SU-DHL-6 (cell line): Measurements from ENCODE around the gene FAF2.

Experiments
- H2AFZ ChIP-seq: fragments of 200-600 bp; sonication (generic); 2 replicates; pipeline ENCODE4 v1.6.1; 2014; ENCODE audit warnings: low read depth, mild to moderate bottlenecking, moderate library complexity, mixed read lengths, antibody characterized with exemption, low read length; ENCODE audit not compliant: severe bottlenecking
- H3F3A ChIP-seq: fragments of 200-600 bp; shearing (Covaris generic); 2 replicates; pipeline ENCODE4 v1.6.0; 2016; ENCODE audit warnings: antibody characterized with exemption, mild to moderate bottlenecking; ENCODE audit not compliant: insufficient read depth
- H3K27ac ChIP-seq: fragments of 200-600 bp; sonication (generic); 2 replicates; pipeline ENCODE4 v1.5.1; 2016; ENCODE audit warnings: low read depth, mild to moderate bottlenecking, low read length, moderate library complexity, mixed read lengths
- H3K27me3 ChIP-seq: fragments of 200-600 bp; sonication (generic), shearing (Covaris generic); 2 replicates; pipeline ENCODE4 v1.6.0; 2014; ENCODE audit warnings: mild to moderate bottlenecking, low read length
- H3K36me3 ChIP-seq: fragments of 200-600 bp; sonication (generic); 2 replicates; pipeline ENCODE4 v1.6.1; 2014; ENCODE audit warnings: mild to moderate bottlenecking, low read length, mixed read lengths
- H3K4me2 ChIP-seq: fragments of 300-600, 200-600 bp; shearing (Covaris generic), sonication (generic); 2 replicates; pipeline ENCODE4 v1.6.0; 2014; ENCODE audit warnings: low read length, low read depth, mild to moderate bottlenecking; ENCODE audit not compliant: poor library complexity, severe bottlenecking
- H3K4me3 ChIP-seq: fragments of 200-600 bp; sonication (generic); 2 replicates; pipeline ENCODE4 v1.5.1; 2014; ENCODE audit warnings: antibody characterized with exemption, low read length, mild to moderate bottlenecking, mixed read lengths; ENCODE audit not compliant: insufficient read depth, poor library complexity, severe bottlenecking
- H3K79me2 ChIP-seq: fragments of 200-600 bp; sonication (generic); 2 replicates; pipeline ENCODE4 v1.6.1; 2014; ENCODE audit warnings: mild to moderate bottlenecking, low read length, moderate library complexity; ENCODE audit not compliant: insufficient read depth
- H3K9ac ChIP-seq: fragments of 200-600 bp; sonication (generic); 2 replicates; pipeline ENCODE4 v1.7.0; 2014; ENCODE audit warnings: mild to moderate bottlenecking, low read length
- H3K9me2 ChIP-seq: fragments of 200-600 bp; sonication (generic); replicated peaks from 2 replicates; pipeline ENCODE4 v1.6.1; 2014; ENCODE audit warnings: low read length; ENCODE audit not compliant: insufficient read depth
- H3K9me3 ChIP-seq: fragments of 200-600 bp; sonication (generic); 2 replicates; pipeline ENCODE4 v1.6.1; 2014; ENCODE audit warnings: low read length, mixed read lengths; ENCODE audit not compliant: insufficient read depth
- H4K20me1 ChIP-seq: fragments of 200-600 bp; sonication (generic); 2 replicates; pipeline ENCODE4 v1.6.1; 2014; ENCODE audit warnings: low read depth, mild to moderate bottlenecking, antibody characterized with exemption, low read length, moderate library complexity, mixed read lengths
- EZH2phosphoT487 ChIP-seq: fragments of 200-600 bp; sonication (generic), shearing (Covaris generic); conservative IDR thresholded peaks from 2 replicates; pipeline ENCODE4 v1.6.1; 2018; ENCODE audit warnings: mild to moderate bottlenecking, antibody characterized with exemption, low read length, moderate library complexity, mixed read lengths
- TF ChIP-seq, protein P1 (sequence below): fragments of 200-600 bp; sonication (generic); IDR thresholded peaks from one replicate; pipeline ENCODE4 v1.5.1; 2017; ENCODE audit warnings: antibody characterized with exemption, mild to moderate bottlenecking, low read length, moderate library complexity; ENCODE audit not compliant: insufficient read depth, poor library complexity, severe bottlenecking

The FAF2 gene, protein sequence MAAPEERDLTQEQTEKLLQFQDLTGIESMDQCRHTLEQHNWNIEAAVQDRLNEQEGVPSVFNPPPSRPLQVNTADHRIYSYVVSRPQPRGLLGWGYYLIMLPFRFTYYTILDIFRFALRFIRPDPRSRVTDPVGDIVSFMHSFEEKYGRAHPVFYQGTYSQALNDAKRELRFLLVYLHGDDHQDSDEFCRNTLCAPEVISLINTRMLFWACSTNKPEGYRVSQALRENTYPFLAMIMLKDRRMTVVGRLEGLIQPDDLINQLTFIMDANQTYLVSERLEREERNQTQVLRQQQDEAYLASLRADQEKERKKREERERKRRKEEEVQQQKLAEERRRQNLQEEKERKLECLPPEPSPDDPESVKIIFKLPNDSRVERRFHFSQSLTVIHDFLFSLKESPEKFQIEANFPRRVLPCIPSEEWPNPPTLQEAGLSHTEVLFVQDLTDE

GRCh38 chr5:176447978-176448608 is at the start of gene FAF2:
FAF2 (plus strand) TSS chr5:176448385; CDS start chr5:176448408, 23 bp downstream.
- H3K9me2 ChIP-seq, result no peaks in the 10 kb centered on the region
- H3K9me3 ChIP-seq, result no peaks in the 10 kb centered on the region
- H3K9ac ChIP-seq, result peak within 1 kb of the TSS; percentile 89
- H2AFZ ChIP-seq, result peak within 1 kb of the TSS; percentile 99
- H3F3A ChIP-seq, result no peaks in the 10 kb centered on the region
- TF ChIP-seq, protein P1, sequence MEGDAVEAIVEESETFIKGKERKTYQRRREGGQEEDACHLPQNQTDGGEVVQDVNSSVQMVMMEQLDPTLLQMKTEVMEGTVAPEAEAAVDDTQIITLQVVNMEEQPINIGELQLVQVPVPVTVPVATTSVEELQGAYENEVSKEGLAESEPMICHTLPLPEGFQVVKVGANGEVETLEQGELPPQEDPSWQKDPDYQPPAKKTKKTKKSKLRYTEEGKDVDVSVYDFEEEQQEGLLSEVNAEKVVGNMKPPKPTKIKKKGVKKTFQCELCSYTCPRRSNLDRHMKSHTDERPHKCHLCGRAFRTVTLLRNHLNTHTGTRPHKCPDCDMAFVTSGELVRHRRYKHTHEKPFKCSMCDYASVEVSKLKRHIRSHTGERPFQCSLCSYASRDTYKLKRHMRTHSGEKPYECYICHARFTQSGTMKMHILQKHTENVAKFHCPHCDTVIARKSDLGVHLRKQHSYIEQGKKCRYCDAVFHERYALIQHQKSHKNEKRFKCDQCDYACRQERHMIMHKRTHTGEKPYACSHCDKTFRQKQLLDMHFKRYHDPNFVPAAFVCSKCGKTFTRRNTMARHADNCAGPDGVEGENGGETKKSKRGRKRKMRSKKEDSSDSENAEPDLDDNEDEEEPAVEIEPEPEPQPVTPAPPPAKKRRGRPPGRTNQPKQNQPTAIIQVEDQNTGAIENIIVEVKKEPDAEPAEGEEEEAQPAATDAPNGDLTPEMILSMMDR, result peak; percentile 98
- TF ChIP-seq EZH2phosphoT487, result no peak
- H3K4me2 ChIP-seq, result peak within 1 kb of the TSS; percentile 79
- no peaks in the 10 kb centered on the region for H3K27me3 ChIP-seq
- H3K79me2 ChIP-seq, result peaks cover 43% of the 10 kb centered on the region
- H3K36me3 ChIP-seq, result no peaks in the 10 kb centered on the region
- no peaks in the 10 kb centered on the region for H4K20me1 ChIP-seq
- H3K27ac ChIP-seq, result peak within 1 kb of the TSS; percentile 48
- peak within 1 kb of the TSS; percentile 99 for H3K4me3 ChIP-seq

DNA sequence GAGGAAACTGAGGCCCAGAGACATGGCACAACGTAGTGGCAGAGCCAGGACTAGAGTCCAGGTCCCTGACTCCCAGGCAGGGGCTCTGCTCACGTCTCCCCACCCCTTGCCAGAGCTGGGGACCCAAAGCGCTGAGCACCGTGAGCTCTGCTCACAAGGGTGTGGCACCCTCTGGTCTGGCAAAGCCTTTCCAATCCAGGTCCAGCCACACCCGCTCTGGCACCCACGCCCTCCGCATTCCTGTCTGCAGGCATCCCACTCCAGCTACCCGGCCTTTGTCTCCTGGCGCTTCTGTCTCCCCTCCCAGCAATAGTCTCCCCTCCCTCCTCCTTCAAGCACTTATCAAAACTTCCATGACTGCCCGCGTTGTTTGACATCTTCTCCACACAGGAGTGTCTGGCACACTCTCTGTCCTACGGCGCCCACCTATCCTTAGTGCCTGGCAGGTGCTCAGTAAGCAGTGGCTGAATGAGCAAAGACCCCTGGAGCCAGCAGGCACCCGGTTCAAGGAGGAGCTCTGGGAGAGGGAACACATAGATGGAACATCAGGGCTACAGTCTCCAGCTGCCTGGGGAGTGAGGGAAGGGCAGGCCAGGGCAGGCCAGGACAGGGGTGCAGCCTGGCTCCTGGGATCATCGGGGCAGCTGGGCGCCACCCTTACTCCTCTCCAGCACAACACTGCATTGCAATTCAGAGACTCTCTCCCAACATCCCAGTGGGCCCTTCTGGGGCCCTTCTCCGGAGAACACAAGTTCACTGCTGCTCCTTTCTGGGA is 47.6 kb upstream of the FAF2 start:
- Histone ChIP-seq H3K9ac (no peak overlapping the region), H3K27ac (no peak overlapping the region), H3K79me2 (no peaks in the 10 kb centered on the region), H3K4me3 (no peak overlapping the region), H4K20me1 (no peaks in the 10 kb centered on the region), H3F3A (no peaks in the 10 kb centered on the region), H2AFZ (no peak overlapping the region), H3K9me3 (no peaks in the 10 kb centered on the region), H3K36me3 (no peaks in the 10 kb centered on the region), H3K27me3 (no peaks in the 10 kb centered on the region), H3K4me2 (no peak overlapping the region), H3K9me2 (no peaks in the 10 kb centered on the region)
- TF ChIP-seq EZH2phosphoT487, result no peak
- TF ChIP-seq, protein P1, result no peak

GRCh38 chr5:176401281-176402205 is 46.6 kb upstream of the FAF2 start:
- H3K9me2 ChIP-seq, result no peaks in the 10 kb centered on the region
- no peaks in the 10 kb centered on the region for H3K9me3 ChIP-seq
- no peak overlapping the region for H3K4me2 ChIP-seq
- no peaks in the 10 kb centered on the region for H3K36me3 ChIP-seq
- no peaks in the 10 kb centered on the region for H3K79me2 ChIP-seq
- H3K27ac ChIP-seq, result no peak overlapping the region
- no peaks in the 10 kb centered on the region for H4K20me1 ChIP-seq
- no peak overlapping the region for H3K4me3 ChIP-seq
- TF ChIP-seq EZH2phosphoT487, result no peak
- TF ChIP-seq, protein P1, result no peak
- H2AFZ ChIP-seq, result no peak overlapping the region
- no peaks in the 10 kb centered on the region for H3K27me3 ChIP-seq
- H3K9ac ChIP-seq, result no peak overlapping the region
- H3F3A ChIP-seq, result no peaks in the 10 kb centered on the region
